Hepatocyte (in vitro differentiated cells): ENCODE measurements around the gene SOCS4. TPM values are rescaled to one million over a fixed set of nuclear protein-coding genes. Genes with fewer than 3 reads are reported as not detected.
"Not testable (repeated sequence)": the region's sequence is repeated elsewhere in the genome, so short reads cannot be mapped to it uniquely, and the experiment has no call there.

Experiments used
- DNase-seq: peaks from one replicate; pipeline ENCODE4 v3.0.0-alpha.2; 2016; ENCODE audit warnings: low spot score
- H2AFZ ChIP-seq: fragments of 200-600 bp; sonication (generic); 2 replicates; pipeline ENCODE4 v1.6.0; 2016; ENCODE audit warnings: antibody characterized with exemption, mild to moderate bottlenecking
- H3K27ac ChIP-seq: fragments of 200-600 bp; sonication (generic); 2 replicates; pipeline ENCODE4 v1.5.1; 2016; ENCODE audit warnings: mild to moderate bottlenecking
- H3K27me3 ChIP-seq: fragments of 200-600 bp; sonication (generic); 2 replicates; pipeline ENCODE4 v1.6.1; 2016
- H3K36me3 ChIP-seq: fragments of 200-600 bp; sonication (generic); replicated peaks from 2 replicates; pipeline ENCODE4 v1.5.1; 2016; ENCODE audit warnings: low read depth; ENCODE audit not compliant: insufficient read depth
- H3K4me1 ChIP-seq: fragments of 200-600 bp; sonication (generic); 2 replicates; pipeline ENCODE4 v1.5.1; 2016; ENCODE audit warnings: mild to moderate bottlenecking, moderate library complexity; ENCODE audit not compliant: insufficient read depth
- H3K4me2 ChIP-seq: fragments of 200-600 bp; sonication (generic); 2 replicates; pipeline ENCODE4 v1.6.0; 2016
- H3K4me3 ChIP-seq: fragments of 200-600 bp; sonication (generic); 2 replicates; pipeline ENCODE4 v1.5.1; 2016; ENCODE audit warnings: mild to moderate bottlenecking
- H3K79me2 ChIP-seq: fragments of 200-600 bp; sonication (generic); 2 replicates; pipeline ENCODE4 v1.6.0; 2017; ENCODE audit warnings: mild to moderate bottlenecking
- H3K9me2 ChIP-seq: fragments of 200-600 bp; sonication (generic); replicated peaks from 2 replicates; pipeline ENCODE4 v1.6.0; 2017; ENCODE audit warnings: mild to moderate bottlenecking; ENCODE audit not compliant: insufficient read depth
- H3K9me3 ChIP-seq: fragments of 200-600 bp; sonication (generic); 2 replicates; pipeline ENCODE4 v1.5.1; 2016; ENCODE audit warnings: low read depth, mild to moderate bottlenecking
- H4K20me1 ChIP-seq: fragments of 200-600 bp; sonication (generic); 2 replicates; pipeline ENCODE4 v1.6.0; 2016; ENCODE audit warnings: mild to moderate bottlenecking; ENCODE audit not compliant: insufficient read depth, poor library complexity, severe bottlenecking
- EZH2 ChIP-seq: fragments of 200-600 bp; sonication (generic); IDR thresholded peaks from 2 replicates; pipeline ENCODE4 v1.6.1; 2016; ENCODE audit warnings: antibody characterized with exemption, mild to moderate bottlenecking, borderline replicate concordance
- EZH2phosphoT487 ChIP-seq: fragments of 200-600 bp; sonication (generic); IDR thresholded peaks from one replicate; pipeline ENCODE4 v1.6.1; 2018; ENCODE audit warnings: antibody characterized with exemption, mild to moderate bottlenecking, low read depth, moderate library complexity; ENCODE audit not compliant: unreplicated experiment, severe bottlenecking
- WGBS: methylation state at CpG from one replicate; pipeline ENCODE4 v1.1.6; 2016; ENCODE audit warnings: low lambda C conversion rate; ENCODE audit errors: missing lambda C conversion rate; 5-methylcytosine and 5-hydroxymethylcytosine counted together
- polyA plus RNA-seq: library from polyadenylated mRNA; unstranded; fragments of >200 nt; fragmentation: Nextera tagmentation; extraction: Ambion mirVana; gene quantifications from 2 replicates; pipeline ENCODE4 v1.2.1, GENCODE V29; 2016
- total RNA-seq: library from RNA; depleted of rRNA; stranded (reverse); fragments of >200 nt; gene quantifications from 2 replicates; pipeline ENCODE4 v1.2.3, GENCODE V29; 2014
- TF ChIP-seq, protein P1 (sequence below): fragments of 200-600 bp; sonication (generic); IDR thresholded peaks from 2 replicates; pipeline ENCODE4 v1.5.1; 2016; ENCODE audit warnings: antibody characterized with exemption, mild to moderate bottlenecking; ENCODE audit not compliant: poor library complexity

Gene SOCS4
- total and polyA plus RNA-seq, 2 experiments from 2014 or later = 4.1 to 18.8 TPM

DNA sequence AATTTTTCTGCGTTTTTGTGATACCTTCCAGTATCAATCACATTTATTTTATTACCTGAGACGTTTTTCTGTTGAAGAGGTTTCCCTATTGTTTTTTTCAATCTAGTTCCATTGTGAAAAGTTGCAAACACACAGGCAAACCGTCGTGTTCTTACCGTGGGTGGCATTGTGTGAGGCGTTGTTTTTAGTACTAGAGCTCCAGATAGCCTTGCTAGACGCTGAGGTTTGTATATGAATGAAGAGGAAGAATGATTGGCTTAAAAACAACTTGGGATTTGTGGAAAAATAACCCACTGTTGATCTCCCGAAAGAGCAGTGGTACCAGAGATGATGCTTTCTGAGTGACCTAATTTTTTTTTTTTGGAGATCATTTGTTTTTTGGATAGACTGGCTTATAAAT is 1.0 kb downstream of the SOCS4 start:
- peaks cover 6% of the 10 kb centered on the region for H4K20me1 ChIP-seq
- peak overlapping the region; percentile 94 for H3K27ac ChIP-seq
- peaks cover 76% of the 10 kb centered on the region for H3K79me2 ChIP-seq
- no peaks in the 10 kb centered on the region for H3K9me2 ChIP-seq
- H3K36me3 ChIP-seq = no peaks in the 10 kb centered on the region
- H3K4me1 ChIP-seq = peaks cover 11% of the 10 kb centered on the region
- DNase-seq = no peak
- peak overlapping the region; percentile 77 for H2AFZ ChIP-seq
- peak overlapping the region; percentile 66 for H3K4me3 ChIP-seq
- 1% methylated on average over 8 of the region's 8 CpGs for WGBS
- no peaks in the 10 kb centered on the region for H3K9me3 ChIP-seq
- H3K27me3 ChIP-seq = no peaks in the 10 kb centered on the region
- peak overlapping the region; percentile 81 for H3K4me2 ChIP-seq
- TF ChIP-seq EZH2 (no peak), EZH2phosphoT487 (no peak)
- TF ChIP-seq, protein P1, sequence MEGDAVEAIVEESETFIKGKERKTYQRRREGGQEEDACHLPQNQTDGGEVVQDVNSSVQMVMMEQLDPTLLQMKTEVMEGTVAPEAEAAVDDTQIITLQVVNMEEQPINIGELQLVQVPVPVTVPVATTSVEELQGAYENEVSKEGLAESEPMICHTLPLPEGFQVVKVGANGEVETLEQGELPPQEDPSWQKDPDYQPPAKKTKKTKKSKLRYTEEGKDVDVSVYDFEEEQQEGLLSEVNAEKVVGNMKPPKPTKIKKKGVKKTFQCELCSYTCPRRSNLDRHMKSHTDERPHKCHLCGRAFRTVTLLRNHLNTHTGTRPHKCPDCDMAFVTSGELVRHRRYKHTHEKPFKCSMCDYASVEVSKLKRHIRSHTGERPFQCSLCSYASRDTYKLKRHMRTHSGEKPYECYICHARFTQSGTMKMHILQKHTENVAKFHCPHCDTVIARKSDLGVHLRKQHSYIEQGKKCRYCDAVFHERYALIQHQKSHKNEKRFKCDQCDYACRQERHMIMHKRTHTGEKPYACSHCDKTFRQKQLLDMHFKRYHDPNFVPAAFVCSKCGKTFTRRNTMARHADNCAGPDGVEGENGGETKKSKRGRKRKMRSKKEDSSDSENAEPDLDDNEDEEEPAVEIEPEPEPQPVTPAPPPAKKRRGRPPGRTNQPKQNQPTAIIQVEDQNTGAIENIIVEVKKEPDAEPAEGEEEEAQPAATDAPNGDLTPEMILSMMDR = no peak

GRCh38 chr14:55028476-55028875 is 1.4 kb downstream of the SOCS4 start:
- Histone ChIP-seq H4K20me1 (peaks cover 6% of the 10 kb centered on the region), H2AFZ (no peak overlapping the region), H3K27ac (no peak overlapping the region), H3K27me3 (no peaks in the 10 kb centered on the region), H3K79me2 (peaks cover 77% of the 10 kb centered on the region), H3K4me3 (peak overlapping the region; percentile 66), H3K4me1 (peaks cover 11% of the 10 kb centered on the region), H3K9me3 (no peaks in the 10 kb centered on the region), H3K36me3 (no peaks in the 10 kb centered on the region), H3K9me2 (no peaks in the 10 kb centered on the region), H3K4me2 (peak overlapping the region; percentile 81)
- 68% methylated on average over 4 of the region's 4 CpGs for WGBS
- no peak for DNase-seq
- TF ChIP-seq EZH2 (no peak), EZH2phosphoT487 (no peak)
- TF ChIP-seq, protein P1 = no peak

- no peak for DNase-seq
- no peak overlapping the region for H3K4me3 ChIP-seq
- no peaks in the 10 kb centered on the region for H3K27me3 ChIP-seq
- peak overlapping the region; percentile 23 for H3K4me2 ChIP-seq
- peaks cover 6% of the 10 kb centered on the region for H4K20me1 ChIP-seq
- no peak overlapping the region for H2AFZ ChIP-seq
- no peaks in the 10 kb centered on the region for H3K9me3 ChIP-seq
- no peaks in the 10 kb centered on the region for H3K36me3 ChIP-seq
- 17% methylated on average over 2 of the region's 2 CpGs for WGBS
- H3K9me2 ChIP-seq = no peaks in the 10 kb centered on the region
- H3K27ac ChIP-seq = no peak overlapping the region
- H3K79me2 ChIP-seq = peaks cover 68% of the 10 kb centered on the region
- no peak for TF ChIP-seq EZH2
- TF ChIP-seq EZH2phosphoT487 = no peak
- TF ChIP-seq, protein P1 = no peak
- H3K4me1 ChIP-seq = peaks cover 7% of the 10 kb centered on the region
Observed at GRCh38 chr14:55031190-55031589, 4.2 kb downstream of the SOCS4 start.

GRCh38 chr14:55037995-55038394 is 11.0 kb downstream of the SOCS4 start:
- H3K27ac ChIP-seq, H3K4me2 ChIP-seq, H3K36me3 ChIP-seq, H3K9me3 ChIP-seq, H3K4me1 ChIP-seq, DNase-seq, H3K27me3 ChIP-seq, H3K9me2 ChIP-seq, H3K4me3 ChIP-seq, H4K20me1 ChIP-seq, H2AFZ ChIP-seq: not testable (repeated sequence)
- peaks cover 32% of the 10 kb centered on the region for H3K79me2 ChIP-seq
